ENCODE data around the gene CDK11A. TPM values are rescaled to one million over a fixed set of nuclear protein-coding genes. Genes with fewer than 3 reads are reported as not detected.
"Not testable (repeated sequence)": the region's sequence is repeated elsewhere in the genome, so short reads cannot be mapped to it uniquely, and the experiment has no call there.

Gene CDK11A
- 51.5 TPM for total RNA-seq

- DNase-seq (ENCODE audit: low spot score) (peak; percentile 97), ATAC-seq (peak; percentile 98)
- intact Hi-C loops (cut with DNase I): not testable (repeated sequence)
Measured at GRCh38 chr1:1724035-1724864, at the start of gene CDK11A. CDK11A (minus strand) TSS chr1:1724357; CDS start chr1:1722818, 1,539 bp downstream.

DNA sequence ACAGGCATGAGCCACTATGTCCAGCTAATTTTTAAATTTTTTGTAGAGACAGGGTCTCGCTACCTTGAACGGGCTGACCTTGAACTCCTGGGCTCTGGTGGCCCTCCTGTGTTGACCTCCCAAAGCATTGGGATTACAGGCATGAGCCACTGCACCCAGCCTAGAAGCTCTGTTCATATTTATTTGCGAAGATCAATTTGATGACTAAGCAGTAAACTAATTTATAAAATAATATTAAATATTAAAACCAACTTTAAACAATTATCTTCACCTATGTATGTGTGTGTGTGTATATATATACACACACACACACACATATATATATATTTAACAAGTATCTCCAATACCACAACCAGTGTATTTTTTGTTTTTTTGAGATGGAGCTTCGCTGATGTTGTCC, 49.7 kb upstream of the CDK11A start:
- ATAC-seq (no peak), DNase-seq (ENCODE audit: low spot score) (no peak)
- intact Hi-C loops (cut with DNase I): no loop called here

DNA sequence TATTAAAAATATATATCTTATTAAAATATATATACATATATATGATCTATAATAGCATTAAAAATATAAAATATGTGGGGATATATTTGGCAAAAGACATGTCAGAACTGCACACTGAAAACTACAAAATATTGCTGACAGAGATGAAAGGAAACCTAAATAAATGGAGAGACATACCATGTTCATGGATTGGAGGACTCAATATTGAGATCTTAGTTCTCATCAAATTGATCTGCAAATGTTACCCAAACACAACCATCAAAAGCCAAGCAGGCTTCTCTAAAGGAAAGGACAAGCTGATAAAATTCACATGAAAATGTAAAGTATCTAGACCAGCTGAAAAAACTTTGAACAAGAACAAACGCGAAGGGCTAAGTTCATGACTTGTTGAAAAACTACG, 46.9 kb upstream of the CDK11A start:
- DNase-seq (ENCODE audit: low spot score) (no peak), ATAC-seq (no peak)

DNA sequence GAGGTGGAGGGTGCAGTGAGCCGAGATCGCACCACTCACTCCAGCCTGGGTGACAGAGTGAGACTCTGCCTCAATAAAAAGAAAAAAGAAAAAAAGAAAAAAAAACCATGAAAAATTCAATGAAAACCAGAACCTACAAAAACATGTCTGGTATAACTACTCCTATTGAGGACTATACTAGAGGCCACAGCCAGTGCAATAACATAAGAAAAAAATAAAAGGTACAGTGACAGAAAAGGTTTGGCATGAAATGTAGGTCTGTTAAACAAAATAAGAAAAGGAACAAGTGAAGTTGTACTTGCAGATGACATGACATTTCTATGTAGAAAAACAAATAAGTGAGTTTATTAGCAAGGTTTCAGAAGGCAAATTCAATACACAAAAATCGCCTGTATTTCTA, 45.9 kb upstream of the CDK11A start:
- DNase-seq (ENCODE audit: low spot score): no peak
- no peak for ATAC-seq
- intact Hi-C loops (cut with DNase I): no loop called here

More for the DNA sequence above, 46.9 kb upstream of the CDK11A start:
- intact Hi-C loops (cut with DNase I): no loop called here

GRCh38 chr1:1768249-1768992, 44.3 kb upstream of the CDK11A start:
- intact Hi-C loops (cut with DNase I): loop anchor here (10.0 kb wide), 1 partner anchor 136 kb away; no protein-coding TSS in a partner anchor
- DNase-seq (ENCODE audit: low spot score) (no peak), ATAC-seq (no peak)

DNA sequence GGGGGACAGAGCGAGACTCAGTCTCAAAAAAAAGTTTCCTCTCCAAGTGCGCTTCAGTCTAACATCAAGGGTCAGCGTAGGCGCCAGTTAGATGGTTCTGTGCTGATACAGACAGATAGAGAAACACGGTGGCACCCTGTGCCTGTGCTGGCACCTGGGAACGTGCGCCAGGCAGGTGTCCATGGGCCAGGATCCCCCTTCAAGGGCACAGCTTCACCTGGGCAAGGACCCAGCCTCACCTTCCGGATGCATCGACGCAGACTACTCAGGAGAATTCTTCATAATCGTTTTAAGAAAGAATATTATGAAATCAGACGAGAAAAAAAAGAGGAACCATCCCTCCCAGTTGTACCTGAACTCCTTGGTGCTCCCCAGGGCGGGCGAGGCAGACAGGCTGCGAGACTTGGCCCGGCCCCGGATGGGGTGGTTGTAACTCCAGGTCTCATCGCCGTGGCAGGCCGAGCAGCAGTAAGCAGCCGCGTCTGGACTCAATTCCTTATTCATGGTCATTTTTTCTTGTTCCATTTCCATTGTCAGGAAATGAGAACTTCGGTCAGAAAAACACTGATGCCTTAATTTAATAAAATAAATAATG, 40.8 kb upstream of the CDK11A start:
- intact Hi-C loops (cut with DNase I): loop anchor here (10.0 kb wide), 1 partner anchor 140 kb away; no protein-coding TSS in a partner anchor
- ATAC-seq (no peak), DNase-seq (ENCODE audit: low spot score) (no peak)

- ATAC-seq: peak; percentile 79
- DNase-seq (ENCODE audit: low spot score): no peak
- intact Hi-C loops (cut with DNase I): loop anchor here (10.0 kb wide), 1 partner anchor 141 kb away; no protein-coding TSS in a partner anchor
Measured at GRCh38 chr1:1763657-1764621, 39.8 kb upstream of the CDK11A start.

GRCh38 chr1:1761504-1762376, 37.6 kb upstream of the CDK11A start:
- DNase-seq (ENCODE audit: low spot score) (no peak), ATAC-seq (no peak)
- intact Hi-C loops (cut with DNase I): loop anchor here (10.0 kb wide), 1 partner anchor 143 kb away; no protein-coding TSS in a partner anchor

GRCh38 chr1:1760715-1761114, 36.6 kb upstream of the CDK11A start:
- intact Hi-C loops (cut with DNase I): loop anchor here (10.0 kb wide), 1 partner anchor 144 kb away; no protein-coding TSS in a partner anchor
- DNase-seq (ENCODE audit: low spot score) (no peak), ATAC-seq (no peak)

- intact Hi-C loops (cut with DNase I): loop anchor here (10.0 kb wide), 1 partner anchor 145 kb away; no protein-coding TSS in a partner anchor
- ATAC-seq: no peak
- DNase-seq (ENCODE audit: low spot score): no peak
Measured at GRCh38 chr1:1760345-1760650, 36.1 kb upstream of the CDK11A start.

DNA sequence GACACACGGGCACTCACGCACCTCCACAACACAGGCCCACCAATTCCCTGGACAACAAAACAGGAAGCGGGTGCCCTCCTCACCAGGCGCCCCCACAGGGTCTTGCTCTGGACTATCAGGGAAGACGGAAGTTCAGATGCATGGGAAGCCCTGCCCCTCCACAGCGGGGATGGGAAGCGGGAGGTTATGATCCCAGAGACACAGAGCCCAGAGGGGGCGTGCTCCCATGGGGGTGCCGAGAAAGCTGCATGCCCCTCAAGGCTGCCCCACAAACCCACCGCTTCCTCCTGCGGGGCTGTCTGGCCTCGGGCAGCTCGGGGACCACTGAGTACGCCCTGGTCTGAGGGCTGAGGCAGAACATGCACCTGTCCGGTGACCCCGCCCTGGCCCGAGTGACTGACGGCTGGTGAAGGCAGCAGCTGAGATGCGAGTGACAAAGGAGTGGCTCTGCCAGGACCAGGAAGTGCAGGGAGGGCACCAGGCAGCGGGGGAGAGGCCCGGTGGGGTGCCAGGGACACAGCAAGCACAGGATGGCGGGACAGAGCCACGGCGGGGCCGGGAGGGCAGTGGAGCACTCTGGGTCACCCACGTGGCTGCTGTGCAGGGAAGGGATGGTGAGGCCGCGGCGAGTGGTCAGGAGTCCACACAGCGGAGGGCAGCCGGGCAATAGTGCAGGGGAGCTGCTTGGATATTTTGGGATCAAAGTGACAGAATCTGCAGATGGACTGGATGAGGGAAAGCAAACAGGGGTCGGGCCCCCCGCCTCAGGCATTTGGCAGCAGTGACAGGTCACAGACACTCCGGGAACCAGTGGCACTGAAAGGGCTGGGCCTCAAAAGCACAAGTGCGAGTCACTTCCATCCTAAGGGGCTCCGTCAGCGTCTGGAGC, 35.5 kb upstream of the CDK11A start:
- no peak for DNase-seq (ENCODE audit: low spot score)

GRCh38 chr1:1758692-1759455, 34.7 kb upstream of the CDK11A start:
- intact Hi-C loops (cut with DNase I): no loop called here
- DNase-seq (ENCODE audit: low spot score) (no peak), ATAC-seq (peak; percentile 78)

More for the DNA sequence above, 35.5 kb upstream of the CDK11A start:
- ATAC-seq: no peak
- intact Hi-C loops (cut with DNase I): loop anchor here (10.0 kb wide), 1 partner anchor 145 kb away; no protein-coding TSS in a partner anchor

DNA sequence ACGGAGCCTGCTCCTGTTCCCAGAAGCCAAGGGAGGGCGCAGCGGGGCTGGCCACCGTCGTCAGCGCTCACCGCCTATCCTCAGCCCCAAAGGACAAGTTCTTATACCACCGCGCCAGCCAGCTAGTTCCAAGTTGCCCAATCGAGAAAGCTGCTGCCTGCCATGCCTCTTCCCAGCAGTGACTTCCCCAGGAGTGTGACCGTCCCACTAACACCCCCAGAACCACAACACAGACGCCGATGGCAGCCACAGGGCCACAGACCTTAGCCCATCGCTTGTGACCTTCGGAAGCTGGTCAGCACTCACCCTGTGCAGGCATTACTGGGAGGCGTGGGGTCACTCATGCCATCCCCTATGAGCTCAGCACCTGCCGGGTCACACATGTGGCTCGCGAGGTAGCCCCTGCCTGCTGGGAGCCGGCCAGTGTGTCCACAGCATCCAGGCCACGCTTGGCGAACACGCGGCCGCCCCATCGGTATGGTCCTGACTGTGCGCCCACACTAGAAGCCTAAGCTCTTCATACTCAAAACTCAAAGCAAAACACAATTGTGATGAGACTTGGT, 34.0 kb upstream of the CDK11A start:
- ATAC-seq: peak; percentile 5
- intact Hi-C loops (cut with DNase I): no loop called here
- no peak for DNase-seq (ENCODE audit: low spot score)

GRCh38 chr1:1757422-1758058, 33.4 kb upstream of the CDK11A start:
- DNase-seq (ENCODE audit: low spot score): no peak
- ATAC-seq: no peak
- intact Hi-C loops (cut with DNase I): no loop called here

Measured in sciatic nerve (tissue), 2 donors.